ENCODE data around the gene TMEM236. TPM values are rescaled to one million over a fixed set of nuclear protein-coding genes. Genes with fewer than 3 reads are reported as not detected.

TMEM236 gene
- polyA plus RNA-seq, 1 donor (not counting 4 experiments of a cell fraction or from before 2014, with no cell fraction given), result 0.13 TPM

DNA sequence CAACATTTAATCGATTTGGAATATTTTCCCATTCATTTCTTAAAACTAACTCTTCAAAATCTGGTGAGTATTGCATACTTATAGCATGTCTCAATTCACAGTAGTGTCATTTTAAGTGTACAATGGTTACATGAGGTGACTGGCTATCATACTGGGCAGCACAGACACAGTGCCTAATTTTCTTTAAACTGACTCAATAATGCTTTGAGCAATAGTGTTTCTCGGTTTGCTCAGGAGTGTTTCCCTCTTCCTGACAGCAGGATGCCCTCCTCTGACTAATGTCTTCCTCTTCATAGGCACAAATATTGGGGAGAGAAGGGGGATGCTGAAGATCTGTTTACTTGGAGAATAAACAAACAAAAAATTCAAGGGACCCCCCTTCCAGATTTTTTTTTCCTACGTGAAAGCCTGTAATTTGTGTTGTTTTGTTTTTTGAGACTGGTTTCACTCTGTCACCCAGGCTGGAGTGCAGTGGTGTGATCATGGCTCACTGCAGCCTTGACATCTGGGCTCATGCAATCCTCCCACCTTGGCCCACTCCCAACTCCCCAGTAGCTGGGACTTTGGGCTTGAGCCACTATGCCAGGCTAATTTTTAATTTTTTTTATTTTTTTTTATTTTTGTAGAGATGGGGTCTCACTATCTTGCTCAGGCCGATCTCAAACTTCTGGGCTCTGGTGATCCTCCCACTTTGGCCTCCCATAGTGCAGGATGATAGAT lies 59.3 kb downstream of the TMEM236 start:
- FAIRE-seq, result no peak
- no peaks in the 10 kb centered on the region for H3K27me3 ChIP-seq (ENCODE audit: control insufficient read depth, extremely low read depth, insufficient read depth, low read length)
- H3K4me3 ChIP-seq (ENCODE audit: control insufficient read depth in 2 of 3, extremely low read depth in 1 of 3, insufficient read depth in 2 of 3, low read depth in 1 of 3, low read length in 3 of 3), result no peak overlapping the region
- H3K79me2 ChIP-seq (ENCODE audit: control insufficient read depth, insufficient read depth, low read length), result no peaks in the 10 kb centered on the region
- no peaks in the 10 kb centered on the region for H4K20me1 ChIP-seq (ENCODE audit: control insufficient read depth, extremely low read depth, insufficient read depth, low read length)
- H3K36me3 ChIP-seq (ENCODE audit: control insufficient read depth in 2 of 2, extremely low read depth in 1 of 2, insufficient read depth in 2 of 2, low read length in 2 of 2), result no peaks in the 10 kb centered on the region
- no peaks in the 10 kb centered on the region for H3K9me1 ChIP-seq (ENCODE audit: control insufficient read depth, extremely low read depth, insufficient read depth, low read length)
- no peak overlapping the region for H3K9ac ChIP-seq (ENCODE audit: control insufficient read depth, extremely low read depth, insufficient read depth, low read length)
- H2AFZ ChIP-seq (ENCODE audit: control insufficient read depth, low read length), result no peak overlapping the region
- H3K4me2 ChIP-seq (ENCODE audit: control insufficient read depth, extremely low read depth, insufficient read depth, low read depth, low read length), result no peak overlapping the region
- H3K9me3 ChIP-seq (ENCODE audit: control insufficient read depth, low read depth, low read length), result no peaks in the 10 kb centered on the region
- H3K4me1 ChIP-seq (ENCODE audit: control insufficient read depth, extremely low read depth, insufficient read depth, low read length), result no peaks in the 10 kb centered on the region
- TF ChIP-seq EZH2 (IDR thresholded peaks at IDR 0.05; ENCODE audit: low read length), result no peak
- TF ChIP-seq, protein P1, sequence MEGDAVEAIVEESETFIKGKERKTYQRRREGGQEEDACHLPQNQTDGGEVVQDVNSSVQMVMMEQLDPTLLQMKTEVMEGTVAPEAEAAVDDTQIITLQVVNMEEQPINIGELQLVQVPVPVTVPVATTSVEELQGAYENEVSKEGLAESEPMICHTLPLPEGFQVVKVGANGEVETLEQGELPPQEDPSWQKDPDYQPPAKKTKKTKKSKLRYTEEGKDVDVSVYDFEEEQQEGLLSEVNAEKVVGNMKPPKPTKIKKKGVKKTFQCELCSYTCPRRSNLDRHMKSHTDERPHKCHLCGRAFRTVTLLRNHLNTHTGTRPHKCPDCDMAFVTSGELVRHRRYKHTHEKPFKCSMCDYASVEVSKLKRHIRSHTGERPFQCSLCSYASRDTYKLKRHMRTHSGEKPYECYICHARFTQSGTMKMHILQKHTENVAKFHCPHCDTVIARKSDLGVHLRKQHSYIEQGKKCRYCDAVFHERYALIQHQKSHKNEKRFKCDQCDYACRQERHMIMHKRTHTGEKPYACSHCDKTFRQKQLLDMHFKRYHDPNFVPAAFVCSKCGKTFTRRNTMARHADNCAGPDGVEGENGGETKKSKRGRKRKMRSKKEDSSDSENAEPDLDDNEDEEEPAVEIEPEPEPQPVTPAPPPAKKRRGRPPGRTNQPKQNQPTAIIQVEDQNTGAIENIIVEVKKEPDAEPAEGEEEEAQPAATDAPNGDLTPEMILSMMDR (optimal IDR thresholded peaks at IDR 0.05 in 1 of 3, IDR thresholded peaks at IDR 0.05 in 1 of 3, conservative IDR thresholded peaks at IDR 0.05 in 1 of 3; ENCODE audit: extremely low read depth in 1 of 3, insufficient read depth in 2 of 3, low read length in 3 of 3), result no peak
- H3K27ac ChIP-seq (ENCODE audit: control insufficient read depth, insufficient read depth, low read length), result no peak overlapping the region
- DNase-seq (ENCODE audit: low read depth, low spot score), result no peak
- dilution Hi-C loops (cut with MboI; ENCODE audit: extremely low pct_ligation_motif_present, low sequenced_read_pairs), result no loop called here

DNA sequence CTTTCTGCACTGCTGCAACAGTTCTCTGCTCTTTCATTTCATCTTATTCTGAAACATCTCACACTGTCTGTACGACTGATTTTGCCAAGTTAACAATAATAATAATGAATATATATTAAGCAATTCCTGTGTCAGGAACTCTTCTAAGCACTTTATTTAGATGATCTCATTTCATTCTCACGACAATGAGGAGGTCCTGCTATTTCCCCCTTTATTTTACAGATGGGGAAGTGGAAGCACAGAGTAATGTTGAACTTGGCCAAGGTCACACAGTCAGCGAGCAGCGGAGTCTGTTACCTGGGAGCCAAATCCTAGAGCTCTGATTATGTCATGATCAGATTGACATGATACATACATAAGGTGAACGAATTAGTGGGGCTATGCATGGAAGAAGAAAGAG lies 63.0 kb downstream of the TMEM236 start:
- Histone ChIP-seq H3K4me3 (ENCODE audit: control insufficient read depth in 2 of 3, extremely low read depth in 1 of 3, insufficient read depth in 2 of 3, low read depth in 1 of 3, low read length in 3 of 3) (no peak overlapping the region), H3K4me1 (ENCODE audit: control insufficient read depth, extremely low read depth, insufficient read depth, low read length) (no peaks in the 10 kb centered on the region), H3K4me2 (ENCODE audit: control insufficient read depth, extremely low read depth, insufficient read depth, low read depth, low read length) (no peak overlapping the region), H3K9me3 (ENCODE audit: control insufficient read depth, low read depth, low read length) (no peaks in the 10 kb centered on the region), H3K27ac (ENCODE audit: control insufficient read depth, insufficient read depth, low read length) (no peak overlapping the region), H3K79me2 (ENCODE audit: control insufficient read depth, insufficient read depth, low read length) (no peaks in the 10 kb centered on the region), H2AFZ (ENCODE audit: control insufficient read depth, low read length) (no peak overlapping the region), H3K36me3 (ENCODE audit: control insufficient read depth in 2 of 2, extremely low read depth in 1 of 2, insufficient read depth in 2 of 2, low read length in 2 of 2) (no peaks in the 10 kb centered on the region), H3K27me3 (ENCODE audit: control insufficient read depth, extremely low read depth, insufficient read depth, low read length) (no peaks in the 10 kb centered on the region), H3K9ac (ENCODE audit: control insufficient read depth, extremely low read depth, insufficient read depth, low read length) (no peak overlapping the region), H4K20me1 (ENCODE audit: control insufficient read depth, extremely low read depth, insufficient read depth, low read length) (no peaks in the 10 kb centered on the region), H3K9me1 (ENCODE audit: control insufficient read depth, extremely low read depth, insufficient read depth, low read length) (no peaks in the 10 kb centered on the region)
- no peak for FAIRE-seq
- no peak for DNase-seq (ENCODE audit: low read depth, low spot score)
- dilution Hi-C loops (cut with MboI; ENCODE audit: extremely low pct_ligation_motif_present, low sequenced_read_pairs), result no loop called here
- TF ChIP-seq, protein P1 (optimal IDR thresholded peaks at IDR 0.05 in 1 of 3, IDR thresholded peaks at IDR 0.05 in 1 of 3, conservative IDR thresholded peaks at IDR 0.05 in 1 of 3; ENCODE audit: extremely low read depth in 1 of 3, insufficient read depth in 2 of 3, low read length in 3 of 3), result no peak
